Activated naive CD4-positive, alpha-beta T cell treated with anti-CD3 and anti-CD28 coated beads, Interleukin-2, amount 50 U/mL, for 16 hours (primary cell): ENCODE data around the gene NRP2.

ENCODE experiments used
- DNase-seq: peaks from one replicate; pipeline ENCODE4 v3.0.0-alpha.2; 2020

Gene NRP2

GRCh38 chr2:205816268-205816667 lies 134.0 kb downstream of the NRP2 start:
- no peak for DNase-seq

- DNase-seq: no peak
Measured at GRCh38 chr2:205822579-205822978, 140.3 kb downstream of the NRP2 start.

GRCh38 chr2:205827809-205828365 lies 145.6 kb downstream of the NRP2 start:
- DNase-seq: no peak

- no peak for DNase-seq
Measured at GRCh38 chr2:205833864-205834263, 151.6 kb downstream of the NRP2 start.

- DNase-seq: no peak
Measured at GRCh38 chr2:205834796-205835195, 152.5 kb downstream of the NRP2 start.

- no peak for DNase-seq
Measured at GRCh38 chr2:205835251-205835791, 153.0 kb downstream of the NRP2 start.

- no peak for DNase-seq
Measured at GRCh38 chr2:205835923-205836322, 153.6 kb downstream of the NRP2 start.

GRCh38 chr2:205836477-205837221 lies 154.3 kb downstream of the NRP2 start:
- no peak for DNase-seq

GRCh38 chr2:205837663-205838062 lies 155.4 kb downstream of the NRP2 start:
- no peak for DNase-seq

GRCh38 chr2:205845446-205845845 lies 163.1 kb downstream of the NRP2 start:
- DNase-seq: no peak
